Measurements from ENCODE around the gene ZSCAN1.
A peak's percentile ranks its signal among the peaks of the same experiment; 100 is the strongest.

Gene ZSCAN1

GRCh38 chr19:58097781-58098681, 64.2 kb downstream of the ZSCAN1 start, which contains the start of gene ZSCAN18:
Gene ZSCAN18, minus strand, starts transcription at chr19:58098231. Its CDS starts 7,964 bp downstream, at chr19:58090267.
- peak within 1 kb of the TSS; percentile 93 for H3K4me3 ChIP-seq (ENCODE audit: low read depth, low read length)
- DNase-seq (ENCODE audit: low read depth): peak; percentile 98
- no peak for TF ChIP-seq CTCF (conservative IDR thresholded peaks at IDR 0.05; ENCODE audit: low read depth, low read length)

DNA sequence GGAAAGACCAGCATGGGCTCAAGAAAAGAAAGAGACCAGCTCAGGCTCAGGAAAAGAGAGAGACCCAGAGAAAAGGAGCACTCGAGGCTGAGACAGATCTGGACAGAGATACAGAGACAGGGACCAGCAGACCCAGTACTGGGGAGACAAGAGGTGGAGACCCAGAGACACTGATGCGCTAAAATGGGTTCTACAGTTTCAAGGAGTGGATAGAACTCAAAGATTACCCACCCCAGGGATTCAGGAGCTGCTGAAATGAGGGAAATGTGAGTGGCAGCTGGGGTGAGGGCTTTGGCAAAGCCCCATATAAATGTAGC, 64.8 kb downstream of the ZSCAN1 start:
- TF ChIP-seq CTCF (conservative IDR thresholded peaks at IDR 0.05; ENCODE audit: low read depth, low read length): no peak
- DNase-seq (ENCODE audit: low read depth): no peak
- peak overlapping the region; percentile 64 for H3K4me3 ChIP-seq (ENCODE audit: low read depth, low read length)

Data from choroid plexus epithelial cell (primary cell).